Breast epithelium (tissue), 4 donors: ENCODE measurements around the gene COPS6. TPM values are rescaled to one million over a fixed set of nuclear protein-coding genes. Genes with fewer than 3 reads are reported as not detected.
A peak's percentile ranks its signal among the peaks of the same experiment; 100 is the strongest.

Experiments used
- DNase-seq, 2 donors: peaks; one replicate each; pipeline ENCODE4 v3.0.0-alpha.2; 2019; ENCODE audit warnings: low spot score in 2 of 2
- H3K27ac ChIP-seq, 2 donors: fragments of 200-600 bp; sonication (generic) in 1 of 2; one replicate each; pipeline ENCODE4 v1.5.1; 2016 to 2019; ENCODE audit warnings: mild to moderate bottlenecking in 1 of 2
- H3K27me3 ChIP-seq, 2 donors: fragments of 200-600 bp; sonication (generic) in 1 of 2; one replicate each; pipeline versions ENCODE4 v1.5.1 to v1.6.0; 2017 to 2019; ENCODE audit warnings: control low read depth in 1 of 2, mild to moderate bottlenecking in 1 of 2
- H3K36me3 ChIP-seq: fragments of 200-600 bp; one replicate; pipeline ENCODE4 v1.5.1; 2019
- H3K4me1 ChIP-seq, 2 donors: fragments of 200-600 bp; sonication (generic); one replicate each; pipeline ENCODE4 v1.5.1; 2016 to 2019; ENCODE audit warnings: control low read depth in 1 of 2
- H3K4me3 ChIP-seq, 3 donors: fragments of 200-600 bp; sonication (generic); 1 replicate in 2 of 3; 2 replicates in 1 of 3; pipeline ENCODE4 v1.5.1; 2016 to 2019; ENCODE audit warnings: mild to moderate bottlenecking in 3 of 3, moderate library complexity in 2 of 3
- H3K9me3 ChIP-seq, 2 donors: fragments of 200-600 bp; sonication (generic) in 1 of 2; one replicate each; pipeline ENCODE4 v1.5.1; 2016 to 2019; ENCODE audit warnings: control low read depth in 1 of 2
- CTCF ChIP-seq, 3 donors: fragments of 450-650 bp; IDR thresholded peaks; one replicate each; pipeline ENCODE4 v1.5.1; 2016 to 2017; ENCODE audit warnings: antibody characterized with exemption in 3 of 3, mild to moderate bottlenecking in 3 of 3, moderate library complexity in 3 of 3
- POLR2A ChIP-seq: fragments of 450-650 bp; IDR thresholded peaks from one replicate; pipeline ENCODE4 v1.6.1; 2016; ENCODE audit warnings: antibody characterized with exemption, mild to moderate bottlenecking, moderate library complexity
- POLR2AphosphoS5 ChIP-seq, 3 donors: sonication (generic); formaldehyde crosslinking; IDR thresholded peaks; one replicate each; pipeline ENCODE4 v1.6.1; 2017; ENCODE audit warnings: antibody characterized with exemption in 3 of 3
- intact Hi-C: fragments of 100-400 bp; cut with DNase I; formaldehyde crosslinking; loops from one replicate; pipeline ENCODE4 v1.15.1; 2023; ENCODE audit warnings: low total_unique reads
- total RNA-seq, 3 donors: library from RNA; depleted of rRNA; stranded (reverse); fragments of >200 nt; gene quantifications; one replicate each; pipeline ENCODE4 v1.1.0, GENCODE V29; 2016

The COPS6 gene
- total RNA-seq, 3 donors from 2014 or later, result 40.8 to 73.4 (median 49.6) TPM

DNA sequence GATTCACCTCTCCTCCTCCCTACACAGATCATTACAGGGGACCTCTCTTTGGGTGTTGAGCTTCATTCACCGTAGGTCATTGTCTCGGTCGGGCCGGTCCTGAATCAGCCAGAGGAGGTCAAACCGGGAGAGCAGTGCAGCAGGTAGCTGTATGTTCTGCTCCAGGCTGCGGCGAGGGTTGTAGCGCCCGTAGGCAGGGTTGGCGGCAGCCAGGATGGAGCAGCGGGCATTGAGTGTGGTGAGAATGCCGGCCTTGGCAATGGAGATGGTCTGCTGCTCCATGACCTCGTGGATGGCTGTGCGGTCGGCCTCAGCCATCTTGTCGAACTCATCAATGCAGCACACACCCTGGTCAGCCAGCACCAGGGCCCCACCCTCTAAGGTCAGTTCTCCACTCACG, 6.9 kb downstream of the COPS6 start:
- intact Hi-C loops, result no loop called here
- DNase-seq, result no peak
- H3K4me1 ChIP-seq, result peaks cover 0 to 12% of the 10 kb centered on the region in 2 donors
- H3K4me3 ChIP-seq, result no peak overlapping the region
- TF ChIP-seq CTCF (IDR thresholded peaks at IDR 0.05) (no peak), POLR2A (no peak), POLR2AphosphoS5 (IDR thresholded peaks at IDR 0.05) (no peak)
- peaks cover 9% of the 10 kb centered on the region for H3K36me3 ChIP-seq
- no peaks in the 10 kb centered on the region for H3K27me3 ChIP-seq
- no peak overlapping the region for H3K27ac ChIP-seq
- no peaks in the 10 kb centered on the region for H3K9me3 ChIP-seq

- peaks cover 0 to 18% of the 10 kb centered on the region in 2 donors for H3K4me1 ChIP-seq
- H3K27ac ChIP-seq, result peak overlapping the region in 1 of 2 donors; percentile 95
- no peak for TF ChIP-seq POLR2AphosphoS5 (IDR thresholded peaks at IDR 0.05)
- no peak for TF ChIP-seq CTCF (IDR thresholded peaks at IDR 0.05)
- TF ChIP-seq POLR2A, result no peak
- DNase-seq, result no peak
- H3K4me3 ChIP-seq, result peak overlapping the region in 1 of 3 donors; percentile 16
- intact Hi-C loops, result no loop called here
- H3K36me3 ChIP-seq, result no peaks in the 10 kb centered on the region
- H3K9me3 ChIP-seq, result no peaks in the 10 kb centered on the region
- H3K27me3 ChIP-seq, result no peaks in the 10 kb centered on the region
Measured at GRCh38 chr7:100098913-100099312, 10.1 kb downstream of the COPS6 start.

GRCh38 chr7:100099452-100099851, 10.7 kb downstream of the COPS6 start:
- Histone ChIP-seq H3K4me3 (peak overlapping the region; percentile 80 to 88 (median 86)), H3K27me3 (no peaks in the 10 kb centered on the region), H3K4me1 (peaks cover 0 to 18% of the 10 kb centered on the region in 2 donors), H3K36me3 (no peaks in the 10 kb centered on the region), H3K27ac (peak overlapping the region; percentile 95 to 96), H3K9me3 (no peaks in the 10 kb centered on the region)
- intact Hi-C loops, result no loop called here
- TF ChIP-seq POLR2AphosphoS5 (IDR thresholded peaks at IDR 0.05) (no peak), CTCF (IDR thresholded peaks at IDR 0.05) (no peak), POLR2A (no peak)
- DNase-seq, result no peak

DNA sequence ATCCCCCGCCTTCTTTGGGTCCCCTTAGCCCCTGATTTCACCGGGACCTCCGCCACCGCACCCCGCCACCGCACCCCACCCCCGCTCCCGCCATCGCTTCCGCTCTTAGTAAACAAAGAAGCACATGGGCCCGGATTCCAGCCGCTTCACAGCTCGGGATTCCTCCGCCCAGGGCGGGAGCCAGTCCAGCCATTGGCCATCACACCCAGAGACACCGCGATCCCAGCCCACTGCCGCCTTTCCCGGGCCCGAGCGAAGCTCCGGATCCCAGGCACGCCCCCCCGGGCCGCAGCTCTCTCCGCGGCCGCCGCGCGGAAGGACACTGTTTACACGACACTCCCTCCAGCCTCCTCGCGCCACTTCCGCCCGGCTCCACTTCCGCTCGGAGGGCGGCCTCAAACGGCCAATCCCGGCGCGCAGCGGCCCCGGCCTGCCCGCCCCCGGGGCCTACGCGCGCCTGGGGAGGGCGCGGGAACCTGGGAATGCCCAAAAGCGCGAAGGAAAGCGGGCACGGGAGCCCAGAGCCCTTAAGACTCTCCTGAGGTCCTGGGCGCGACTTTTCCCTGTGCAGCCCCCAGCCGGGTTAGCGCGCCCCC, 11.7 kb downstream of the COPS6 start:
- H3K9me3 ChIP-seq, result no peaks in the 10 kb centered on the region
- peak; percentile 90 to 96 (median 93) for TF ChIP-seq POLR2AphosphoS5 (IDR thresholded peaks at IDR 0.05)
- TF ChIP-seq CTCF (IDR thresholded peaks at IDR 0.05), result no peak
- H3K4me1 ChIP-seq, result peaks cover 0 to 18% of the 10 kb centered on the region in 2 donors
- H3K36me3 ChIP-seq, result no peaks in the 10 kb centered on the region
- intact Hi-C loops, result no loop called here
- H3K27me3 ChIP-seq, result no peaks in the 10 kb centered on the region
- H3K4me3 ChIP-seq, result peak overlapping the region; percentile 80 to 88 (median 86)
- DNase-seq, result peak; percentile 90 to 94
- H3K27ac ChIP-seq, result peak overlapping the region; percentile 95 to 96

GRCh38 chr7:100101016-100101862, 12.5 kb downstream of the COPS6 start, which contains the start of the genes AP4M1 and MCM7:
Gene AP4M1, plus strand, starts transcription at chr7:100101643. Its CDS starts 72 bp downstream, at chr7:100101715.
Gene MCM7, minus strand, starts transcription at chr7:100101397. Its CDS starts 103 bp downstream, at chr7:100101294.
- H3K27me3 ChIP-seq, result no peaks in the 10 kb centered on the region
- peak within 1 kb of the TSS; percentile 95 to 96 for H3K27ac ChIP-seq
- H3K4me3 ChIP-seq, result peak within 1 kb of the TSS; percentile 80 to 88 (median 86)
- TF ChIP-seq POLR2AphosphoS5 (IDR thresholded peaks at IDR 0.05) (peak in 2 of 3 donors; percentile 45 to 58), CTCF (IDR thresholded peaks at IDR 0.05) (no peak), POLR2A (peak; percentile 14)
- peak; percentile 98 to 99 for DNase-seq
- H3K9me3 ChIP-seq, result no peaks in the 10 kb centered on the region
- peaks cover 0 to 18% of the 10 kb centered on the region in 2 donors for H3K4me1 ChIP-seq
- intact Hi-C loops, result no loop called here
- H3K36me3 ChIP-seq, result no peaks in the 10 kb centered on the region
